22Rv1 (cell line): Measurements from ENCODE around the gene HPSE2.

Experiments used
- ZFX ChIP-seq: fragments of 450-650 bp; IDR thresholded peaks from 2 replicates; pipeline ENCODE4 v1.6.1; 2017; ENCODE audit warnings: antibody characterized with exemption, borderline replicate concordance
- TF ChIP-seq, protein P1 (sequence below): fragments of 450-650 bp; IDR thresholded peaks from 2 replicates; pipeline ENCODE4 v1.5.1; 2017; ENCODE audit warnings: mild to moderate bottlenecking

DNA sequence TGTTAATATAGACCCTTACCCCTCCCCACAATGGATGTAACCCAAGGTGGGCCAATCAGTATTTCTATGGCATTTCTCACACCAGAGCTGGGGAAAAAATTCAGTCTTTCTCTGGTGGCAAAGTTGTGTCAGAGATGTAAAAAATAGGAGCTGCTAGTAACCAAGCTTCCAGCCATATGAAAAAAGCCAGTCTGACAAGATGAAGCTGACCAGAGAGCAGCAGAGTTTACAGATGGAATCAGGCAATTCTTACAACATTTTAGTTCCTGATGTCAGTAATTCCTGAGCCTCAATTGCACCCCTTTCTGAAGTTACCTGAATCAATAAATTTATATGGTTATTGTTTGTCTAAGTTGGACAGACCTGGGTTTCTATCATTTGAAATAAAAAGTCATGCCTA is 286.3 kb downstream of the HPSE2 start:
- TF ChIP-seq, protein P1, sequence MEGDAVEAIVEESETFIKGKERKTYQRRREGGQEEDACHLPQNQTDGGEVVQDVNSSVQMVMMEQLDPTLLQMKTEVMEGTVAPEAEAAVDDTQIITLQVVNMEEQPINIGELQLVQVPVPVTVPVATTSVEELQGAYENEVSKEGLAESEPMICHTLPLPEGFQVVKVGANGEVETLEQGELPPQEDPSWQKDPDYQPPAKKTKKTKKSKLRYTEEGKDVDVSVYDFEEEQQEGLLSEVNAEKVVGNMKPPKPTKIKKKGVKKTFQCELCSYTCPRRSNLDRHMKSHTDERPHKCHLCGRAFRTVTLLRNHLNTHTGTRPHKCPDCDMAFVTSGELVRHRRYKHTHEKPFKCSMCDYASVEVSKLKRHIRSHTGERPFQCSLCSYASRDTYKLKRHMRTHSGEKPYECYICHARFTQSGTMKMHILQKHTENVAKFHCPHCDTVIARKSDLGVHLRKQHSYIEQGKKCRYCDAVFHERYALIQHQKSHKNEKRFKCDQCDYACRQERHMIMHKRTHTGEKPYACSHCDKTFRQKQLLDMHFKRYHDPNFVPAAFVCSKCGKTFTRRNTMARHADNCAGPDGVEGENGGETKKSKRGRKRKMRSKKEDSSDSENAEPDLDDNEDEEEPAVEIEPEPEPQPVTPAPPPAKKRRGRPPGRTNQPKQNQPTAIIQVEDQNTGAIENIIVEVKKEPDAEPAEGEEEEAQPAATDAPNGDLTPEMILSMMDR = no peak
- TF ChIP-seq ZFX = no peak
